Measurements from ENCODE around the gene TP73. TPM values are rescaled to one million over a fixed set of nuclear protein-coding genes. Genes with fewer than 3 reads are reported as not detected.

Gene TP73
- total RNA-seq, 1 experiment from 2014 or later = 10.0 TPM

DNA sequence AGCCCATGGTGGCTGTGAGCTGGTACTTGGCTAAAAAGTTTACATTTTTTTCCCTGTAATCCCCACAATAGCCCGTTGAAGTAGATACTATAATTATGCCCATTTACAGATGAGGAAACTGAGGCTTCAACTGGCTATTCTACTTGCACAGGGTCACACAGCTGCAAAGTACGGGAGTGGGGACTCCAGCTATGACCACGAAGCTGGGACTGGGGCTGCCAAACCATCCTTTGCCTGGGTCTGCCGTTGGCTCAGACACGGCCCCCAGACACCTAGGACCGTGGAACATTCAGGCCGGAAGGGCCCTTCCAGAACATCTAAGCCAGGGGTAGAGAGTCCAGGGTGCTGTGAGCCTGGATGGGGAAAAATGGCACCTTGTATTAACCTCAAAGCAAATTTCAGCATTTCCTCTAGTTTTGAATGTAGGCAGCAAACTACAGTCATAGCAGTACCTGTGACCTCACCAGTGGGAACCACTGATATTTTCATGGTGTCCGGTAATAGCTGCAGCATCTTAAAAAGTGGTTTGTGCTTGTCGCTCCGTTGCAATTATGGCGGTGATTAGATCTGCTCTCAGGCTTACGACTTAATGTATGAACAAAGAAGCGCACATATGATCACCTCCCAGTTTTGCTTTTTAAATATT, 4.3 kb downstream of the TP73 start:
- Histone ChIP-seq H3K4me3 (ENCODE audit: low read depth, low read length, poor library complexity, severe bottlenecking) (no peak overlapping the region), H3K36me3 (ENCODE audit: insufficient read depth, low read length, poor library complexity, severe bottlenecking) (no peaks in the 10 kb centered on the region), H3K4me1 (ENCODE audit: insufficient read depth, low read length, poor library complexity, severe bottlenecking) (peaks cover 18% of the 10 kb centered on the region), H3K9me3 (ENCODE audit: low read depth, low read length, poor library complexity, severe bottlenecking) (no peaks in the 10 kb centered on the region), H3K27me3 (replicated peaks; ENCODE audit: insufficient read depth, low read depth, low read length, poor library complexity) (peaks cover 2% of the 10 kb centered on the region), H3K27ac (ENCODE audit: low read depth, low read length, poor library complexity, severe bottlenecking) (no peak overlapping the region)
- no peak for DNase-seq (ENCODE audit: low spot score)
- TF ChIP-seq, protein P1, sequence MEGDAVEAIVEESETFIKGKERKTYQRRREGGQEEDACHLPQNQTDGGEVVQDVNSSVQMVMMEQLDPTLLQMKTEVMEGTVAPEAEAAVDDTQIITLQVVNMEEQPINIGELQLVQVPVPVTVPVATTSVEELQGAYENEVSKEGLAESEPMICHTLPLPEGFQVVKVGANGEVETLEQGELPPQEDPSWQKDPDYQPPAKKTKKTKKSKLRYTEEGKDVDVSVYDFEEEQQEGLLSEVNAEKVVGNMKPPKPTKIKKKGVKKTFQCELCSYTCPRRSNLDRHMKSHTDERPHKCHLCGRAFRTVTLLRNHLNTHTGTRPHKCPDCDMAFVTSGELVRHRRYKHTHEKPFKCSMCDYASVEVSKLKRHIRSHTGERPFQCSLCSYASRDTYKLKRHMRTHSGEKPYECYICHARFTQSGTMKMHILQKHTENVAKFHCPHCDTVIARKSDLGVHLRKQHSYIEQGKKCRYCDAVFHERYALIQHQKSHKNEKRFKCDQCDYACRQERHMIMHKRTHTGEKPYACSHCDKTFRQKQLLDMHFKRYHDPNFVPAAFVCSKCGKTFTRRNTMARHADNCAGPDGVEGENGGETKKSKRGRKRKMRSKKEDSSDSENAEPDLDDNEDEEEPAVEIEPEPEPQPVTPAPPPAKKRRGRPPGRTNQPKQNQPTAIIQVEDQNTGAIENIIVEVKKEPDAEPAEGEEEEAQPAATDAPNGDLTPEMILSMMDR (conservative IDR thresholded peaks at IDR 0.05; ENCODE audit: low read depth, low read length) = no peak
- TF ChIP-seq EZH2 (IDR thresholded peaks at IDR 0.05; ENCODE audit: borderline replicate concordance, low read depth, low read length, poor library complexity, severe bottlenecking) = no peak
- ChIA-PET POLR2A (ENCODE audit: low non-redundant PET) (no interaction called here), CTCF (no interaction called here)
- BruUV-seq (replicated peaks) = no TSS peak
- intact Hi-C loops (cut with micrococcal nuclease; ENCODE audit: unreplicated experiment) = no loop called here

DNA sequence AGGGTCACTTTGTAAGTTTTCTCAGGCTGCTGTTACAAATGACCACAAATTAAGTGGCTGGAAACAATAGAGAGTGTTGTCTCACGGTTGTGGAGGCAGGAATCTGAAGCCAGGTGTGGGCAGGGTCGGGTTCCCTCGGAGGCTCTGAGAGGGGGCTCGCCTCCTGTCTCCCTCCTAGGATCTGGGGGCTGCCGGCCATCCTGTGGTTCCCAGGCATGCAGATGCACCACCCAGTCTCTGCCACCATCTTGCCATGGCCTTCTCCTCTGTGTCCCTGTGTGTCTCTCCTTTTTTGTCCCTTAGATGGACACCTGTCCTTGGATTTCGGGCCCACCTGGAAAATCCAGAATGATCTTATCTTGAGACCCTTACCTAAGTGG, 4.8 kb downstream of the TP73 start:
- Histone ChIP-seq H3K27ac (ENCODE audit: low read depth, low read length, poor library complexity, severe bottlenecking) (peak overlapping the region; percentile 64), H3K36me3 (ENCODE audit: insufficient read depth, low read length, poor library complexity, severe bottlenecking) (no peaks in the 10 kb centered on the region), H3K4me1 (ENCODE audit: insufficient read depth, low read length, poor library complexity, severe bottlenecking) (peaks cover 18% of the 10 kb centered on the region), H3K9me3 (ENCODE audit: low read depth, low read length, poor library complexity, severe bottlenecking) (no peaks in the 10 kb centered on the region), H3K27me3 (replicated peaks; ENCODE audit: insufficient read depth, low read depth, low read length, poor library complexity) (peaks cover 2% of the 10 kb centered on the region), H3K4me3 (ENCODE audit: low read depth, low read length, poor library complexity, severe bottlenecking) (no peak overlapping the region)
- intact Hi-C loops (cut with micrococcal nuclease; ENCODE audit: unreplicated experiment) = no loop called here
- ChIA-PET CTCF (no interaction called here), POLR2A (ENCODE audit: low non-redundant PET) (no interaction called here)
- no peak for TF ChIP-seq EZH2 (IDR thresholded peaks at IDR 0.05; ENCODE audit: borderline replicate concordance, low read depth, low read length, poor library complexity, severe bottlenecking)
- TF ChIP-seq, protein P1 (conservative IDR thresholded peaks at IDR 0.05; ENCODE audit: low read depth, low read length) = no peak
- no peak for DNase-seq (ENCODE audit: low spot score)
- BruUV-seq (replicated peaks) = no TSS peak

DNA sequence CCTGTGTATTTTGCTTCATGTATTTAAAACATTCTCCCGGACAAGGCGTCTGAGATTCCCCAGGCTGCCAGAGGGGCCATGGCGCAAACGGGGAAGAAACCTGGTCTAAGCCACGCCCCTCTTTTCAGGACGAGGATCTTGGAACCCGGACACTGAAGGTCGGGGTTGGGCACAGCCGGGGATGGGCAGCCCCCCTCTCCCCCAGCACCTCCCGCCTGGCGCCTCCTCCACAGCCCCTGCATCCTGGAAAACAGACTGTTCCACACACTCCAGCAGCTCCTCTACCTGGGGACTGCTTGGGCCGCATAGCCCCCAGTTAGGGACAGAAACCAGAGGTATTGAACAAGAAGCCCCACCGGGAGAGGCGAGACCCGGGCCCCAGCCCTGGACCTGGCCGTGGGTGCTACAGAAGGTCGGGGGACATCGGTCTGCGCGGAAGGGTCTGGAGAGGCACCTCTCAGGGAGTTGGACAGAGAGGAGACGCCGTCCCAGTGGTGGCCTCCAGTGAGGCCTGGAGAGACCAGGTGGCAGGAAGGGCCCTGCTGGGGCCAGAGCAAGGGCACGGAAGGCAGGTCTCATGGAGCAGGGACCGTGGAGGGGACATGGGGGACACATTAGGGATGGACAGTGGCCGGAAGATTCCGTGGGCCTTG, 5.4 kb downstream of the TP73 start:
- no TSS peak for BruUV-seq (replicated peaks)
- H3K9me3 ChIP-seq (ENCODE audit: low read depth, low read length, poor library complexity, severe bottlenecking) = no peaks in the 10 kb centered on the region
- no peak for TF ChIP-seq EZH2 (IDR thresholded peaks at IDR 0.05; ENCODE audit: borderline replicate concordance, low read depth, low read length, poor library complexity, severe bottlenecking)
- TF ChIP-seq, protein P1 (conservative IDR thresholded peaks at IDR 0.05; ENCODE audit: low read depth, low read length) = no peak
- DNase-seq (ENCODE audit: low spot score) = no peak
- peaks cover 18% of the 10 kb centered on the region for H3K4me1 ChIP-seq (ENCODE audit: insufficient read depth, low read length, poor library complexity, severe bottlenecking)
- ChIA-PET POLR2A (ENCODE audit: low non-redundant PET) (no interaction called here), CTCF (no interaction called here)
- peak overlapping the region; percentile 64 for H3K27ac ChIP-seq (ENCODE audit: low read depth, low read length, poor library complexity, severe bottlenecking)
- no peaks in the 10 kb centered on the region for H3K36me3 ChIP-seq (ENCODE audit: insufficient read depth, low read length, poor library complexity, severe bottlenecking)
- intact Hi-C loops (cut with micrococcal nuclease; ENCODE audit: unreplicated experiment) = no loop called here
- H3K4me3 ChIP-seq (ENCODE audit: low read depth, low read length, poor library complexity, severe bottlenecking) = no peak overlapping the region
- H3K27me3 ChIP-seq (replicated peaks; ENCODE audit: insufficient read depth, low read depth, low read length, poor library complexity) = peaks cover 2% of the 10 kb centered on the region

All from A673 (cell line).